Stomach (tissue), 9 donors: ENCODE results near the gene HAVCR2. TPM values are rescaled to one million over a fixed set of nuclear protein-coding genes. Genes with fewer than 3 reads are reported as not detected.
A peak's percentile ranks its signal among the peaks of the same experiment; 100 is the strongest.

Source experiments
- DNase-seq, 2 donors: peaks; one replicate each; pipeline versions ENCODE4 v3.0.0 to v3.0.0-alpha.2; 2013 to 2019
- H3K27ac ChIP-seq, 5 donors: fragments of 200-600 bp in 4 of 5; sonication (generic) in 4 of 5; one replicate each; pipeline ENCODE4 v1.5.1; 2013 to 2019; ENCODE audit warnings: mild to moderate bottlenecking in 1 of 5, moderate library complexity in 1 of 5
- H3K27me3 ChIP-seq, 3 donors: fragments of 200-600 bp; sonication (generic); one replicate each; pipeline ENCODE4 v1.5.1; 2017 to 2019; ENCODE audit warnings: mixed run types in 1 of 3
- H3K36me3 ChIP-seq, 4 donors: fragments of 200-600 bp; sonication (generic); 1 replicate in 3 of 4; 2 replicates in 1 of 4; pipeline ENCODE4 v1.5.1; 2016 to 2019
- H3K4me1 ChIP-seq, 4 donors: fragments of 200-600 bp; sonication (generic); one replicate each; pipeline ENCODE4 v1.5.1; 2016 to 2019
- H3K4me3 ChIP-seq, 4 donors: fragments of 200-600 bp; sonication (generic) in 3 of 4; one replicate each; pipeline ENCODE4 v1.5.1; 2016 to 2019; ENCODE audit warnings: mild to moderate bottlenecking in 1 of 4
- H3K9me3 ChIP-seq, 4 donors: fragments of 200-600 bp; sonication (generic); one replicate each; pipeline ENCODE4 v1.5.1; 2016 to 2019
- CTCF ChIP-seq, 7 experiments: fragments of 450-650 bp in 4 of 7; fragments of 200-600 bp in 3 of 7; sonication (generic) in 3 of 7; IDR thresholded peaks; one replicate each; pipeline ENCODE4 v1.5.1; 2016 to 2019; ENCODE audit warnings: antibody characterized with exemption in 7 of 7, control low read depth in 2 of 7, mild to moderate bottlenecking in 1 of 7
- EP300 ChIP-seq: sonication (generic); formaldehyde crosslinking; IDR thresholded peaks from one replicate; pipeline ENCODE4 v1.6.1; 2017; ENCODE audit warnings: antibody characterized with exemption
- POLR2A ChIP-seq, 4 donors: fragments of 450-650 bp; IDR thresholded peaks; one replicate each; pipeline ENCODE4 v1.6.1; 2016; ENCODE audit warnings: antibody characterized with exemption in 4 of 4, control low read depth in 2 of 4, mild to moderate bottlenecking in 1 of 4, moderate library complexity in 1 of 4
- POLR2AphosphoS5 ChIP-seq, 3 donors: sonication (generic); formaldehyde crosslinking; IDR thresholded peaks; one replicate each; pipeline ENCODE4 v1.6.1; 2016; ENCODE audit warnings: antibody characterized with exemption in 3 of 3
- WGBS, 5 donors: extraction: QIAGEN DNeasy Blood & Tissue Kit in 3 of 5; methylation state at CpG; one replicate each; pipeline versions ENCODE4 v1.1.5 to v1.1.7; 2013 to 2018; 5-methylcytosine and 5-hydroxymethylcytosine counted together
- intact Hi-C: fragments of 100-400 bp; cut with DNase I; formaldehyde crosslinking; loops from one replicate; pipeline ENCODE4 v1.15.1; 2023; ENCODE audit warnings: low total_unique reads
- polyA plus RNA-seq, 3 donors: library from polyadenylated mRNA; stranded (reverse); fragments of 200-250 nt; gene quantifications; one replicate each; pipeline ENCODE4 v1.2.3, GENCODE V29; 2013
- total RNA-seq, 5 donors: library from RNA; depleted of rRNA; stranded (reverse); fragments of >200 nt; gene quantifications; one replicate each; pipeline versions ENCODE4 v1.1.0 to v1.2.3, GENCODE V29; 2014 to 2016
- donor health status: healthy with polysubstance abuse.
- donor health status: Bipolar disorder and iron deficiency.
- donor health status: healthy.

HAVCR2 gene
- total and polyA plus RNA-seq, 8 donors: 1.2 to 9.9 (median 3.2) TPM; not detected in 2

DNA sequence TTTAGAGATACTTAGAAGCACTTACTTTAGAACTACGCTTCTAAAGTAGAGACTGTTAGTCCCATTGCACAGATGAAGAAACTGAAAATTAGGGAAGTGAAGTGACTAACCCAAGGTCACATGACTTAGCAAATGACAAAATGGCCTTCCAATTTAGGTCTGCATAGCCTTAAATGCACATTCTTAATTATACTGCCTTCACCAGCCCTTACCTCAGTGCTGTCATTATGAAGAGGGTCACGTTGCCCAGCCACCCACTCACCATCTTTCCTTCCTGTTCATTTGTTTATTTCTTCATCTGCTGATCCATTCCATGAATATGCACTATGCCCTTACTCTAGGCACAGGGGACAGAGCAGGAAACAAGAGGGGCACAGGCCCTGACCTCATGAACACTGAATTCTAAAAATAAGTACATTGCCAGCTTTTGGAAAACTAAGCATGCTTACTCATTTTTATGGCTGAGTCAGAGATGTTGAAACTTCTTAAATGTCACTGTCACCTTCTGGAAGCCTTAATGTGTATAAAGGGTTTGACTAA is 8.6 kb downstream of the HAVCR2 start:
- TF ChIP-seq CTCF (IDR thresholded peaks at IDR 0.05) (no peak), POLR2AphosphoS5 (IDR thresholded peaks at IDR 0.05) (no peak), EP300 (no peak), POLR2A (IDR thresholded peaks at IDR 0.05) (no peak)
- H3K36me3 ChIP-seq: no peaks in the 10 kb centered on the region
- H3K4me1 ChIP-seq: peaks cover 0 to 6% (median 0%) of the 10 kb centered on the region in 4 donors
- no peaks in the 10 kb centered on the region for H3K9me3 ChIP-seq
- intact Hi-C loops: no loop called here
- WGBS, 5 donors: 61 to 80% (median 71%) methylated on average over 2 of the region's 2 CpGs
- DNase-seq: no peak
- no peaks in the 10 kb centered on the region for H3K27me3 ChIP-seq
- H3K4me3 ChIP-seq: no peak overlapping the region
- peak overlapping the region in 1 of 5 donors; percentile 5 for H3K27ac ChIP-seq

GRCh38 chr5:157088342-157088990 is 20.4 kb downstream of the HAVCR2 start:
- Histone ChIP-seq H3K9me3 (no peaks in the 10 kb centered on the region), H3K4me1 (no peaks in the 10 kb centered on the region), H3K27ac (no peak overlapping the region), H3K4me3 (no peak overlapping the region), H3K27me3 (no peaks in the 10 kb centered on the region), H3K36me3 (peaks cover 0 to 9% (median 0%) of the 10 kb centered on the region in 4 donors)
- no peak for DNase-seq
- TF ChIP-seq EP300 (no peak), CTCF (IDR thresholded peaks at IDR 0.05) (no peak), POLR2A (IDR thresholded peaks at IDR 0.05) (no peak), POLR2AphosphoS5 (IDR thresholded peaks at IDR 0.05) (no peak)
- WGBS, 5 donors: 61 to 70% (median 64%) methylated on average over 3 of the region's 3 CpGs
- intact Hi-C loops: no loop called here

GRCh38 chr5:157086751-157087359 is 22.0 kb downstream of the HAVCR2 start:
- no peak for DNase-seq
- intact Hi-C loops: no loop called here
- Histone ChIP-seq H3K36me3 (peaks cover 0 to 9% (median 0%) of the 10 kb centered on the region in 4 donors), H3K4me1 (no peaks in the 10 kb centered on the region), H3K27me3 (no peaks in the 10 kb centered on the region), H3K9me3 (no peaks in the 10 kb centered on the region), H3K27ac (no peak overlapping the region), H3K4me3 (no peak overlapping the region)
- TF ChIP-seq CTCF (IDR thresholded peaks at IDR 0.05): no peak
- TF ChIP-seq POLR2A (IDR thresholded peaks at IDR 0.05): no peak
- no peak for TF ChIP-seq EP300
- no peak for TF ChIP-seq POLR2AphosphoS5 (IDR thresholded peaks at IDR 0.05)
- 82 to 89% (median 87%) methylated on average over 8 of the region's 8 CpGs for WGBS, 5 donors

- 65 to 86% (median 78%) methylated on average over 3 to 4 of the region's 4 CpGs for WGBS, 5 donors
- no peak for TF ChIP-seq CTCF (IDR thresholded peaks at IDR 0.05)
- TF ChIP-seq POLR2AphosphoS5 (IDR thresholded peaks at IDR 0.05): no peak
- TF ChIP-seq POLR2A (IDR thresholded peaks at IDR 0.05): no peak
- TF ChIP-seq EP300: no peak
- no peak for DNase-seq
- H3K27ac ChIP-seq: no peak overlapping the region
- H3K9me3 ChIP-seq: no peaks in the 10 kb centered on the region
- intact Hi-C loops: no loop called here
- no peaks in the 10 kb centered on the region for H3K4me1 ChIP-seq
- no peak overlapping the region for H3K4me3 ChIP-seq
- H3K36me3 ChIP-seq: peaks cover 0 to 9% (median 0%) of the 10 kb centered on the region in 4 donors
- H3K27me3 ChIP-seq: no peaks in the 10 kb centered on the region
Observed at GRCh38 chr5:157085930-157086329, 22.9 kb downstream of the HAVCR2 start.
